ENCODE measurements around the gene HSFY2. TPM values are rescaled to one million over a fixed set of nuclear protein-coding genes. Genes with fewer than 3 reads are reported as not detected.
"Not testable (repeated sequence)": the region's sequence is repeated elsewhere in the genome, so short reads cannot be mapped to it uniquely, and the experiment has no call there.

The HSFY2 gene, protein sequence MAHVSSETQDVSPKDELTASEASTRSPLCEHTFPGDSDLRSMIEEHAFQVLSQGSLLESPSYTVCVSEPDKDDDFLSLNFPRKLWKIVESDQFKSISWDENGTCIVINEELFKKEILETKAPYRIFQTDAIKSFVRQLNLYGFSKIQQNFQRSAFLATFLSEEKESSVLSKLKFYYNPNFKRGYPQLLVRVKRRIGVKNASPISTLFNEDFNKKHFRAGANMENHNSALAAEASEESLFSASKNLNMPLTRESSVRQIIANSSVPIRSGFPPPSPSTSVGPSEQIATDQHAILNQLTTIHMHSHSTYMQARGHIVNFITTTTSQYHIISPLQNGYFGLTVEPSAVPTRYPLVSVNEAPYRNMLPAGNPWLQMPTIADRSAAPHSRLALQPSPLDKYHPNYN
- total RNA-seq (2012; rRNA removed) (not detected in 2 replicates), polyA plus RNA-seq (2012; rRNA removed) (not detected in 2 replicates), Bru-seq, nascent RNA (not detected), BruChase-seq, experiment 1, labeled RNA remaining after a 6-hour chase (not detected), BruChase-seq, experiment 2, labeled RNA remaining after a 2-hour chase (not detected)
- polyA plus RNA-seq (2012; cell fraction: cytosol; rRNA removed): not detected in 2 replicates
- not detected in 2 replicates for polyA plus RNA-seq (2012; cell fraction: nucleus; rRNA removed; ENCODE audit: low replicate concordance)
- long read RNA-seq: 0 reads

DNA sequence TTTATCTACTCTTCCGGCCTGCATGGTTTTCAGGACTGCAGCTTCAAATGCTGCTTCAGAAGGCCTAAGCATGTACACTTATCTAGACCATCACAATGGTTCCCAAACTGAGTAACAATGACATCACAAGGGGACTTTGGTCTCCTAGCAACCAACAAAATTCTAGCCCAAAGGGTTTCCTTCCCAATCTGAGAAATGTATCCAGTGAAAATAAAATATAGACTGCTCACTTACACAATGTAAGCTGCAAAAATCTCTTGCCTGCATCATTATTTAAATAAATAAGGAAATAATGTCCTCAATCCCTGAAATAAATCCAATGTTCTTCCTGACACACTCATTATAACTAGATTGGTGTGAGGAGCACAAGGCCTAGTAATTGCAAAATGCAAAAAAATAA is at the start of gene HSFY2:
Gene HSFY2, minus strand, starts transcription at position 101 of the 400 bp plus-strand sequence. CDS start 117 bp downstream, outside the sequence.
- no CpG with 5 or more reads among the region's 1 CpG for WGBS, 2 experiments (ENCODE audit: extremely low coverage in 2 of 2, insufficient read length in 1 of 2)
- not testable (repeated sequence) for H3K14ac ChIP-seq (replicated peaks; ENCODE audit: low read depth, low read length); H2AK5ac ChIP-seq (ENCODE audit: low read depth, low read length)

DNA sequence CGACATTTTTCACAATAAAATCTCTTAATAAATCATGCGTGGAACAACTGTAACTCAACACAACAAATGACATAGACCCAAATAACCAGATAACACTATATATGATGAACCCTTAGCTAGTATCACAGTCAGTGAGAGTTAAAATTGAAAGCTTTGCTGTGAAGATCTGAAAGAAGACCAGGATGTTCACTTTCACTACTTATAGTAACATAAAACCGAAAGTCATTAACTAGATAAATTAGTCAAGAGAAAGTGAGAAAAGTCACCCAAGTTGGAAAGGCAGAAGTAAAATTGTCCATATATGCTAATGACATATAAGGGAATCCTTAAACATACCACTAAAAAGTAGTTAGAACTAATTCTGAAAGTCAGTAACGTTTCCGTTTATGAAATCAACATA is 42.2 kb upstream of the HSFY2 start:
- BruUV-seq (replicated peaks); H3K18ac ChIP-seq (ENCODE audit: low read depth, low read length); H3K9ac ChIP-seq (ENCODE audit: low read depth, low read length); H2BK15ac ChIP-seq (ENCODE audit: low read depth, low read length); CTCF ChIA-PET; H3K9me3 ChIP-seq (ENCODE audit: control insufficient read depth, insufficient read depth, low read length); H3K4me1 ChIP-seq (ENCODE audit: control insufficient read depth, insufficient read depth, low read length); H2AFZ ChIP-seq (replicated peaks; ENCODE audit: low read length, poor library complexity); H4K5ac ChIP-seq (ENCODE audit: low read depth, low read length); H3K79me1 ChIP-seq (ENCODE audit: low read depth in 1 of 2, low read length in 2 of 2); H3K27me3 ChIP-seq (ENCODE audit: control insufficient read depth, insufficient read depth, low read length); H2BK5ac ChIP-seq (ENCODE audit: low read depth, low read length, poor library complexity, severe bottlenecking); POLR2A ChIA-PET (ENCODE audit: unreplicated experiment); H3K36me3 ChIP-seq (ENCODE audit: control insufficient read depth, insufficient read depth, low read length); H2AK9ac ChIP-seq (replicated peaks; ENCODE audit: low read depth, low read length, poor library complexity); H3K4me3 ChIP-seq (ENCODE audit: insufficient read depth, low read depth, low read length); H4K91ac ChIP-seq (ENCODE audit: insufficient read depth, low read depth, low read length); H3K14ac ChIP-seq (replicated peaks; ENCODE audit: low read depth, low read length); ATAC-seq (ENCODE audit: low read depth); H2AK5ac ChIP-seq (ENCODE audit: low read depth, low read length); H2BK20ac ChIP-seq (ENCODE audit: low read depth, low read length); H3K27ac ChIP-seq (ENCODE audit: insufficient read depth, low read length); in situ Hi-C loops (cut with MboI; ENCODE audit: low sequenced_read_pairs); H4K8ac ChIP-seq (ENCODE audit: low read depth in 2 of 2, low read length in 2 of 2); DNase-seq; H2BK120ac ChIP-seq (ENCODE audit: low read depth, low read length); H3K56ac ChIP-seq (ENCODE audit: extremely low read depth, insufficient read depth, low read length); H3K23ac ChIP-seq (ENCODE audit: low read depth, low read length); intact Hi-C loops (cut with micrococcal nuclease); H3K9me1 ChIP-seq (ENCODE audit: insufficient read depth, low read length); H4K20me1 ChIP-seq (ENCODE audit: insufficient read depth, low read length); H3K4me2 ChIP-seq (ENCODE audit: low read depth, low read length); H3K4ac ChIP-seq (ENCODE audit: low read depth, low read length); dilution Hi-C loops (cut with HindIII; ENCODE audit: low sequenced_read_pairs, unreplicated experiment): not testable (repeated sequence)
- no CpG with 5 or more reads among the region's 5 CpGs for WGBS, 2 experiments (ENCODE audit: extremely low coverage in 2 of 2, insufficient read length in 1 of 2)

More for the DNA sequence above, at the start of gene HSFY2:
- DNase-seq; H3K27ac ChIP-seq (ENCODE audit: insufficient read depth, low read length); H3K4me3 ChIP-seq (ENCODE audit: insufficient read depth, low read depth, low read length); H3K23ac ChIP-seq (ENCODE audit: low read depth, low read length); H3K4me2 ChIP-seq (ENCODE audit: low read depth, low read length); H4K5ac ChIP-seq (ENCODE audit: low read depth, low read length); H4K91ac ChIP-seq (ENCODE audit: insufficient read depth, low read depth, low read length); H3K9me1 ChIP-seq (ENCODE audit: insufficient read depth, low read length); H2BK20ac ChIP-seq (ENCODE audit: low read depth, low read length); H3K18ac ChIP-seq (ENCODE audit: low read depth, low read length); H3K4me1 ChIP-seq (ENCODE audit: control insufficient read depth, insufficient read depth, low read length); POLR2A ChIA-PET (ENCODE audit: unreplicated experiment); H2BK15ac ChIP-seq (ENCODE audit: low read depth, low read length); in situ Hi-C loops (cut with MboI; ENCODE audit: low sequenced_read_pairs); H4K20me1 ChIP-seq (ENCODE audit: insufficient read depth, low read length); H3K9me3 ChIP-seq (ENCODE audit: control insufficient read depth, insufficient read depth, low read length); H2BK5ac ChIP-seq (ENCODE audit: low read depth, low read length, poor library complexity, severe bottlenecking); intact Hi-C loops (cut with micrococcal nuclease); H3K9ac ChIP-seq (ENCODE audit: low read depth, low read length); H4K8ac ChIP-seq (ENCODE audit: low read depth in 2 of 2, low read length in 2 of 2); ATAC-seq (ENCODE audit: low read depth); H3K36me3 ChIP-seq (ENCODE audit: control insufficient read depth, insufficient read depth, low read length); H2AFZ ChIP-seq (replicated peaks; ENCODE audit: low read length, poor library complexity); H3K27me3 ChIP-seq (ENCODE audit: control insufficient read depth, insufficient read depth, low read length); dilution Hi-C loops (cut with HindIII; ENCODE audit: low sequenced_read_pairs, unreplicated experiment); H3K79me1 ChIP-seq (ENCODE audit: low read depth in 1 of 2, low read length in 2 of 2); H2BK120ac ChIP-seq (ENCODE audit: low read depth, low read length); H3K56ac ChIP-seq (ENCODE audit: extremely low read depth, insufficient read depth, low read length); H2AK9ac ChIP-seq (replicated peaks; ENCODE audit: low read depth, low read length, poor library complexity); H3K4ac ChIP-seq (ENCODE audit: low read depth, low read length); CTCF ChIA-PET; BruUV-seq (replicated peaks): not testable (repeated sequence)
